Uterus (tissue), 4 donors: Measurements from ENCODE around the gene IGF2R. TPM values are rescaled to one million over a fixed set of nuclear protein-coding genes. Genes with fewer than 3 reads are reported as not detected.
"Not testable (repeated sequence)": the region's sequence is repeated elsewhere in the genome, so short reads cannot be mapped to it uniquely, and the experiment has no call there.

Source experiments
- DNase-seq, 2 donors: peaks; one replicate each; pipeline ENCODE4 v3.0.0-alpha.2; 2019 to 2020
- H3K27ac ChIP-seq, 2 donors: fragments of 200-600 bp; sonication (generic); 1 replicate in 1 of 2; 2 replicates in 1 of 2; pipeline ENCODE4 v1.5.1; 2016 to 2018
- H3K27me3 ChIP-seq, 2 donors: fragments of 200-600 bp; sonication (generic); one replicate each; pipeline ENCODE4 v1.5.1; 2018 to 2019; ENCODE audit warnings: control low read depth in 1 of 2
- H3K36me3 ChIP-seq, 2 donors: fragments of 200-600 bp; sonication (generic); one replicate each; pipeline ENCODE4 v1.5.1; 2019; ENCODE audit warnings: control low read depth in 1 of 2
- H3K4me1 ChIP-seq, 2 donors: fragments of 200-600 bp; sonication (generic); one replicate each; pipeline ENCODE4 v1.5.1; 2018 to 2019; ENCODE audit warnings: control low read depth in 1 of 2
- H3K4me3 ChIP-seq, 2 donors: fragments of 200-600 bp; sonication (generic); 1 replicate in 1 of 2; 2 replicates in 1 of 2; pipeline ENCODE4 v1.5.1; 2018 to 2019; ENCODE audit warnings: mild to moderate bottlenecking in 1 of 2
- H3K9me3 ChIP-seq, 2 donors: fragments of 200-600 bp; sonication (generic); one replicate each; pipeline ENCODE4 v1.5.1; 2019; ENCODE audit warnings: control low read depth in 1 of 2
- CTCF ChIP-seq, 4 experiments: fragments of 200-600 bp in 2 of 4; fragments of 450-650 bp in 2 of 4; sonication (generic) in 2 of 4; IDR thresholded peaks; one replicate each; pipeline ENCODE4 v1.5.1; 2016 to 2019; ENCODE audit warnings: antibody characterized with exemption in 4 of 4, mild to moderate bottlenecking in 2 of 4, moderate library complexity in 1 of 4
- POLR2A ChIP-seq, 2 donors: fragments of 450-650 bp; IDR thresholded peaks; one replicate each; pipeline ENCODE4 v1.6.1; 2016; ENCODE audit warnings: antibody characterized with exemption in 2 of 2, mild to moderate bottlenecking in 1 of 2, moderate library complexity in 1 of 2
- intact Hi-C: fragments of 100-400 bp; cut with DNase I; formaldehyde crosslinking; loops from one replicate; pipeline ENCODE4 v1.15.1; 2023; ENCODE audit warnings: low total_unique reads
- total RNA-seq, 4 donors: library from RNA; depleted of rRNA in 3 of 4; stranded (reverse); fragments of >200 nt in 3 of 4; gene quantifications; one replicate each; pipeline versions ENCODE4 v1.1.0 to v1.2.4, GENCODE V29; 2014 to 2023
- donor health status: DM: yes; HTN: yes; CAD: no.

The IGF2R gene
- total RNA-seq, 4 donors from 2014 or later, result 36.5 to 91.7 (median 61.7) TPM

GRCh38 chr6:159964046-159964445 lies 4.8 kb upstream of the IGF2R start:
- intact Hi-C loops, result no loop called here
- DNase-seq, result no peak

GRCh38 chr6:159966339-159966738 lies 2.5 kb upstream of the IGF2R start:
- intact Hi-C loops, result no loop called here
- H3K27ac ChIP-seq, result no peak overlapping the region
- DNase-seq, result no peak
- H3K27me3 ChIP-seq, result no peaks in the 10 kb centered on the region
- H3K4me3 ChIP-seq, result no peak overlapping the region
- peaks cover 0 to 6% of the 10 kb centered on the region in 2 donors for H3K4me1 ChIP-seq
- no peaks in the 10 kb centered on the region for H3K36me3 ChIP-seq
- H3K9me3 ChIP-seq, result no peaks in the 10 kb centered on the region
- TF ChIP-seq POLR2A (IDR thresholded peaks at IDR 0.05) (no peak), CTCF (IDR thresholded peaks at IDR 0.05) (no peak)

More at GRCh38 chr6:159964046-159964445, 4.8 kb upstream of the IGF2R start:
- no peak overlapping the region for H3K4me3 ChIP-seq
- peaks cover 0 to 4% of the 10 kb centered on the region in 2 donors for H3K4me1 ChIP-seq
- H3K27me3 ChIP-seq, result no peaks in the 10 kb centered on the region
- no peaks in the 10 kb centered on the region for H3K9me3 ChIP-seq
- H3K36me3 ChIP-seq, result no peaks in the 10 kb centered on the region
- TF ChIP-seq POLR2A (IDR thresholded peaks at IDR 0.05) (no peak), CTCF (IDR thresholded peaks at IDR 0.05) (no peak)
- no peak overlapping the region for H3K27ac ChIP-seq

- no peak overlapping the region for H3K4me3 ChIP-seq
- intact Hi-C loops, result no loop called here
- no peak for TF ChIP-seq POLR2A (IDR thresholded peaks at IDR 0.05)
- TF ChIP-seq CTCF (IDR thresholded peaks at IDR 0.05), result no peak
- H3K27ac ChIP-seq, result no peak overlapping the region
- DNase-seq, result no peak
- no peaks in the 10 kb centered on the region for H3K27me3 ChIP-seq
- no peaks in the 10 kb centered on the region for H3K9me3 ChIP-seq
- H3K4me1 ChIP-seq, result peaks cover 0 to 6% of the 10 kb centered on the region in 2 donors
- H3K36me3 ChIP-seq, result no peaks in the 10 kb centered on the region
Measured at GRCh38 chr6:159966981-159967380, 1.9 kb upstream of the IGF2R start.

- DNase-seq, H3K27ac ChIP-seq, intact Hi-C loops, H3K36me3 ChIP-seq, H3K4me1 ChIP-seq, H3K4me3 ChIP-seq, H3K9me3 ChIP-seq, H3K27me3 ChIP-seq: not testable (repeated sequence)
Measured at GRCh38 chr6:159967621-159968020, 1.3 kb upstream of the IGF2R start.

GRCh38 chr6:159969204-159969912 lies 476 bp downstream of the IGF2R start:
- Histone ChIP-seq H3K9me3 (no peaks in the 10 kb centered on the region), H3K27ac (peak overlapping the region; percentile 96 to 98), H3K4me1 (peaks cover 6 to 10% of the 10 kb centered on the region in 2 donors), H3K27me3 (no peaks in the 10 kb centered on the region), H3K36me3 (no peaks in the 10 kb centered on the region), H3K4me3 (peak overlapping the region; percentile 46 to 95)
- intact Hi-C loops, result no loop called here
- DNase-seq, result peak; percentile 46 to 50
- TF ChIP-seq POLR2A (IDR thresholded peaks at IDR 0.05) (no peak), CTCF (IDR thresholded peaks at IDR 0.05) (peak in 1 of 4 experiments; percentile 19)
